Upper lobe of left lung (tissue), 6 donors: ENCODE measurements around the gene KRT82. TPM values are rescaled to one million over a fixed set of nuclear protein-coding genes. Genes with fewer than 3 reads are reported as not detected.

Source experiments
- ATAC-seq, 2 donors: fragments of 200-7000 bp; cut with Tn5 transposase; one replicate each; pipeline ENCODE4 v1.9.1; 2022; ENCODE audit warnings: mild to moderate bottlenecking in 2 of 2, moderate library complexity in 2 of 2; ENCODE audit not compliant: low FRiP score in 2 of 2
- DNase-seq, 2 donors: peaks; one replicate each; pipeline ENCODE4 v3.0.0-alpha.2; 2019 to 2020
- H3K27ac ChIP-seq, 4 donors: fragments of 200-600 bp; sonication (generic); one replicate each; pipeline ENCODE4 v1.5.1; 2016 to 2019
- H3K27me3 ChIP-seq, 4 donors: fragments of 200-600 bp; sonication (generic); one replicate each; pipeline ENCODE4 v1.5.1; 2017 to 2019
- H3K36me3 ChIP-seq, 4 donors: fragments of 200-600 bp; sonication (generic); one replicate each; pipeline ENCODE4 v1.5.1; 2016 to 2019
- H3K4me1 ChIP-seq, 4 donors: fragments of 200-600 bp; sonication (generic); one replicate each; pipeline ENCODE4 v1.5.1; 2018 to 2019
- H3K4me3 ChIP-seq, 4 donors: fragments of 200-600 bp; sonication (generic); one replicate each; pipeline ENCODE4 v1.5.1; 2017 to 2019; ENCODE audit warnings: mild to moderate bottlenecking in 2 of 4, moderate library complexity in 1 of 4
- H3K9me3 ChIP-seq, 4 donors: fragments of 200-600 bp; sonication (generic); one replicate each; pipeline ENCODE4 v1.5.1; 2018 to 2019
- CTCF ChIP-seq, 6 experiments: fragments of 450-650 bp in 4 of 6; fragments of 200-600 bp in 2 of 6; sonication (generic) in 2 of 6; IDR thresholded peaks; one replicate each; pipeline ENCODE4 v1.5.1; 2016 to 2019; ENCODE audit warnings: antibody characterized with exemption in 6 of 6
- EP300 ChIP-seq, 4 donors: sonication (generic); formaldehyde crosslinking; IDR thresholded peaks; one replicate each; pipeline ENCODE4 v1.5.1; 2017; ENCODE audit warnings: antibody characterized with exemption in 4 of 4, control low read depth in 2 of 4
- POLR2A ChIP-seq, 4 donors: fragments of 450-650 bp; IDR thresholded peaks; one replicate each; pipeline ENCODE4 v1.5.1; 2016 to 2017; ENCODE audit warnings: antibody characterized with exemption in 4 of 4, mild to moderate bottlenecking in 2 of 4
- POLR2AphosphoS5 ChIP-seq, 2 donors: sonication (generic); formaldehyde crosslinking; IDR thresholded peaks; one replicate each; pipeline ENCODE4 v1.5.1; 2017; ENCODE audit warnings: antibody characterized with exemption in 2 of 2
- WGBS, 2 donors: methylation state at CpG; one replicate each; pipeline ENCODE4 v1.1.5; 2017 to 2018; 5-methylcytosine and 5-hydroxymethylcytosine counted together
- total RNA-seq, 6 donors: library from RNA; depleted of rRNA in 4 of 6; stranded (reverse); fragments of >200 nt in 4 of 6; gene quantifications; one replicate each; pipeline versions ENCODE4 v1.1.0 to v1.2.1, GENCODE V29; 2016 to 2021
- donor health status: DM: no; HTN: no; CAD: no; lungs with moderate emphysema.
- donor health status: DM: no; HTN: yes; CAD: no; lungs with severe emphysema.

KRT82 gene
- not detected for total RNA-seq

GRCh38 chr12:52405922-52406385 is at the start of gene KRT82:
Gene KRT82 (minus strand): TSS chr12:52406335. CDS start chr12:52406277, 58 bp downstream.
- Histone ChIP-seq H3K4me1 (no peaks in the 10 kb centered on the region), H3K36me3 (no peaks in the 10 kb centered on the region), H3K27ac (no peak within 1 kb of the TSS), H3K4me3 (no peak within 1 kb of the TSS), H3K9me3 (no peaks in the 10 kb centered on the region), H3K27me3 (no peaks in the 10 kb centered on the region)
- DNase-seq (no peak), ATAC-seq (no peak)
- TF ChIP-seq POLR2A (IDR thresholded peaks at IDR 0.05) (no peak), POLR2AphosphoS5 (IDR thresholded peaks at IDR 0.05) (no peak), CTCF (IDR thresholded peaks at IDR 0.05) (no peak), EP300 (IDR thresholded peaks at IDR 0.05) (no peak)
- 85 to 100% methylated on average over 5 to 13 of the region's 14 CpGs for WGBS, 2 donors

GRCh38 chr12:52455821-52456220 is 49.7 kb upstream of the KRT82 start:
- no peaks in the 10 kb centered on the region for H3K36me3 ChIP-seq
- H3K27me3 ChIP-seq: no peaks in the 10 kb centered on the region
- DNase-seq (no peak), ATAC-seq (no peak)
- no peaks in the 10 kb centered on the region for H3K4me1 ChIP-seq
- no peak overlapping the region for H3K4me3 ChIP-seq
- H3K9me3 ChIP-seq: no peaks in the 10 kb centered on the region
- WGBS, 2 donors: 43 to 72% methylated on average over 1 of the region's 1 CpG
- H3K27ac ChIP-seq: no peak overlapping the region
- TF ChIP-seq POLR2AphosphoS5 (IDR thresholded peaks at IDR 0.05) (no peak), EP300 (IDR thresholded peaks at IDR 0.05) (no peak), CTCF (IDR thresholded peaks at IDR 0.05) (no peak), POLR2A (IDR thresholded peaks at IDR 0.05) (no peak)

- H3K27ac ChIP-seq: no peak overlapping the region
- no peak for ATAC-seq
- H3K4me3 ChIP-seq: no peak overlapping the region
- no peaks in the 10 kb centered on the region for H3K36me3 ChIP-seq
- TF ChIP-seq POLR2AphosphoS5 (IDR thresholded peaks at IDR 0.05) (no peak), CTCF (IDR thresholded peaks at IDR 0.05) (no peak), EP300 (IDR thresholded peaks at IDR 0.05) (no peak), POLR2A (IDR thresholded peaks at IDR 0.05) (no peak)
- H3K4me1 ChIP-seq: no peaks in the 10 kb centered on the region
- DNase-seq: no peak
- no peaks in the 10 kb centered on the region for H3K9me3 ChIP-seq
- WGBS, 2 donors: 62 to 73% methylated on average over 3 of the region's 3 CpGs
- no peaks in the 10 kb centered on the region for H3K27me3 ChIP-seq
These were observed 48.5 kb upstream of the KRT82 start for GRCh38 chr12:52454411-52455201.

GRCh38 chr12:52452101-52452500 is 46.0 kb upstream of the KRT82 start, which contains the start of gene KRT6B:
Gene KRT6B (minus strand): TSS chr12:52452146. CDS start chr12:52452078, 68 bp downstream.
- no peak for ATAC-seq
- WGBS, 2 donors: 84 to 88% methylated on average over 6 of the region's 6 CpGs
- Histone ChIP-seq H3K4me1 (no peaks in the 10 kb centered on the region), H3K27me3 (no peaks in the 10 kb centered on the region), H3K36me3 (no peaks in the 10 kb centered on the region), H3K9me3 (no peaks in the 10 kb centered on the region), H3K27ac (no peak within 1 kb of the TSS), H3K4me3 (no peak within 1 kb of the TSS)
- TF ChIP-seq CTCF (IDR thresholded peaks at IDR 0.05) (no peak), POLR2A (IDR thresholded peaks at IDR 0.05) (no peak), POLR2AphosphoS5 (IDR thresholded peaks at IDR 0.05) (no peak), EP300 (IDR thresholded peaks at IDR 0.05) (no peak)
- DNase-seq: no peak
